A673 (cell line): ENCODE results near the gene CCDC159. TPM values are rescaled to one million over a fixed set of nuclear protein-coding genes. Genes with fewer than 3 reads are reported as not detected.

ENCODE experiments used
- BruUV-seq: library from RNA; stranded (reverse); fragments of 400-500 nt; replicated peaks from 2 replicates; lab custom pipeline; 2021; lab: Mats Ljungman, UMichigan
- CTCF ChIA-PET: fragments of 300-600 bp; sonication (Branson Sonifier 250); formaldehyde crosslinking; loops from one replicate; lab custom pipeline; 2022; ENCODE audit warnings: antibody characterized with exemption; lab: Charles Lee
- POLR2A ChIA-PET: fragments of 300-600 bp; sonication (Branson Sonifier 250); formaldehyde crosslinking; loops from one replicate; lab custom pipeline; 2022; ENCODE audit warnings: antibody characterized with exemption; ENCODE audit not compliant: low non-redundant PET; lab: Charles Lee
- DNase-seq: peaks from one replicate; pipeline ENCODE4 v3.0.0-alpha.2; 2015; ENCODE audit warnings: low spot score
- H3K27ac ChIP-seq: fragments of 200-600 bp; sonication (generic); 2 replicates; pipeline ENCODE4 v1.5.1; 2016; ENCODE audit warnings: mixed run types, low read depth, mild to moderate bottlenecking, mixed read lengths, antibody characterized with exemption, low read length; ENCODE audit not compliant: poor library complexity, severe bottlenecking
- H3K27me3 ChIP-seq: fragments of 200-600 bp; sonication (generic); replicated peaks from 2 replicates; pipeline ENCODE4 v1.6.1; 2017; ENCODE audit warnings: mixed run types, low read depth, mild to moderate bottlenecking, mixed read lengths, antibody characterized with exemption, low read length; ENCODE audit not compliant: insufficient read depth, poor library complexity
- H3K36me3 ChIP-seq: fragments of 200-600 bp; sonication (generic); 2 replicates; pipeline ENCODE4 v1.6.1; 2016; ENCODE audit warnings: mixed run types, mild to moderate bottlenecking, mixed read lengths, antibody characterized with exemption, low read length; ENCODE audit not compliant: insufficient read depth, poor library complexity, severe bottlenecking
- H3K4me1 ChIP-seq: fragments of 200-600 bp; sonication (generic); 2 replicates; pipeline ENCODE4 v1.6.1; 2017; ENCODE audit warnings: mixed run types, mild to moderate bottlenecking, mixed read lengths, antibody characterized with exemption, low read length; ENCODE audit not compliant: insufficient read depth, poor library complexity, severe bottlenecking
- H3K4me3 ChIP-seq: fragments of 200-600 bp; sonication (generic); 2 replicates; pipeline ENCODE4 v1.5.1; 2016; ENCODE audit warnings: low read depth, mixed run types, mild to moderate bottlenecking, mixed read lengths, low read length; ENCODE audit not compliant: poor library complexity, severe bottlenecking
- H3K9me3 ChIP-seq: fragments of 200-600 bp; sonication (generic); 2 replicates; pipeline ENCODE4 v1.6.1; 2016; ENCODE audit warnings: mixed run types, low read depth, mild to moderate bottlenecking, mixed read lengths, antibody characterized with exemption, low read length; ENCODE audit not compliant: poor library complexity, severe bottlenecking
- EZH2 ChIP-seq: fragments of 200-600 bp; sonication (generic); IDR thresholded peaks from 2 replicates; pipeline ENCODE4 v1.6.1; 2017; ENCODE audit warnings: borderline replicate concordance, low read depth, mild to moderate bottlenecking, mixed read lengths, antibody characterized with exemption, low read length; ENCODE audit not compliant: poor library complexity, severe bottlenecking
- intact Hi-C: fragments of 100-400 bp; cut with micrococcal nuclease; formaldehyde crosslinking; loops from one replicate; pipeline ENCODE4 v1.10.0; 2022; ENCODE audit not compliant: unreplicated experiment
- total RNA-seq: library from RNA; stranded (reverse); gene quantifications from 2 replicates; pipeline ENCODE4 v1.2.3, GENCODE V29; 2021
- TF ChIP-seq, protein P1 (sequence below): fragments of 300-800, 200-600 bp; sonication (generic); conservative IDR thresholded peaks from 2 replicates; pipeline ENCODE4 v1.5.1; 2017; ENCODE audit warnings: low read depth, mild to moderate bottlenecking, antibody characterized with exemption, low read length, moderate library complexity, mixed read lengths

CCDC159 gene
- total RNA-seq, 1 experiment from 2014 or later = 7.9 TPM

DNA sequence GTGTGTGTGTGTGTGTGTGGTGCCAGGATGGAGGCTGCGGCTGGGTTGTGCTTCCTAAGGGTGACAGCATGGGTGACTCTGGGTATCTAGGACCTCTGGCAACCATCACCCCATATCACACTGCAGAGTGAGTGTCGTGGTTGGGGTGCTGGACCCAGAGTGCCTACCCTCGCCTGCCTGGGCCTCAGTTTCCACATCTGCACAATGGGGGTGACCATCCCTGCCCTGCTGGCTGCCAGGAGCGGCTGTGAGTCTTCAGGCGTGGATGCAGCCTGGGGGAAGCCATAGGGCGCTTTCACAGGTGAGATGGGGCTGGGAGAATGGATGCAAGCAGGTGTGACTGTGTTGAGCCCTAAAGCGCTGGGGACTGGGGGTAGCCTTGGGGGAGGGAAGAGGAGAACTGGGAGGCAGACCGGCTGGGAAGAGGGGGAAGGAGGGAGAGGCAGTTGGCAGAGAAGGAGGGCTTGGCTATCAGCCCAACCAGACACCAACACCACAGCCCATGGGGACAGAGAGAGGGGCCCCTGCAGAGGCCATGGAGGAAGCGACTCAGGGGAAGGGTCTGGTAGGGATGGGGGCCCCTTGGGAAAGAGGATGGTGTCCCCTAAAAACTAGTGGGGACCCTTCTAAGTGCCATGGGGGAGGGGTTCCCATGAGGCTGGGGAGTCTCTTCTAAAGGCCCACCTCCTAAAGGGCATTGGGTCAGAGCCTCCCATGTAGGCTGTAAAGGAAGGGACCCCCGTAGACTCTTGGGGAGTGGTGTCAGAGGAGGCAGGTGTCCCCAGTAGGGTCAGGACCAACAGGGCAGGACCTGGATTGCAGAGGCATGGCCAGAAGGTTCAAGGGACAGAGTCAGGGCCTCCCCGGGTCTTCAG is 10.6 kb downstream of the CCDC159 start:
- no TSS peak for BruUV-seq
- TF ChIP-seq, protein P1, sequence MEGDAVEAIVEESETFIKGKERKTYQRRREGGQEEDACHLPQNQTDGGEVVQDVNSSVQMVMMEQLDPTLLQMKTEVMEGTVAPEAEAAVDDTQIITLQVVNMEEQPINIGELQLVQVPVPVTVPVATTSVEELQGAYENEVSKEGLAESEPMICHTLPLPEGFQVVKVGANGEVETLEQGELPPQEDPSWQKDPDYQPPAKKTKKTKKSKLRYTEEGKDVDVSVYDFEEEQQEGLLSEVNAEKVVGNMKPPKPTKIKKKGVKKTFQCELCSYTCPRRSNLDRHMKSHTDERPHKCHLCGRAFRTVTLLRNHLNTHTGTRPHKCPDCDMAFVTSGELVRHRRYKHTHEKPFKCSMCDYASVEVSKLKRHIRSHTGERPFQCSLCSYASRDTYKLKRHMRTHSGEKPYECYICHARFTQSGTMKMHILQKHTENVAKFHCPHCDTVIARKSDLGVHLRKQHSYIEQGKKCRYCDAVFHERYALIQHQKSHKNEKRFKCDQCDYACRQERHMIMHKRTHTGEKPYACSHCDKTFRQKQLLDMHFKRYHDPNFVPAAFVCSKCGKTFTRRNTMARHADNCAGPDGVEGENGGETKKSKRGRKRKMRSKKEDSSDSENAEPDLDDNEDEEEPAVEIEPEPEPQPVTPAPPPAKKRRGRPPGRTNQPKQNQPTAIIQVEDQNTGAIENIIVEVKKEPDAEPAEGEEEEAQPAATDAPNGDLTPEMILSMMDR = no peak
- TF ChIP-seq EZH2 = no peak
- Histone ChIP-seq H3K4me1 (no peaks in the 10 kb centered on the region), H3K9me3 (no peaks in the 10 kb centered on the region), H3K27ac (no peak overlapping the region), H3K4me3 (no peak overlapping the region), H3K36me3 (no peaks in the 10 kb centered on the region), H3K27me3 (no peaks in the 10 kb centered on the region)
- ChIA-PET CTCF (no interaction called here), POLR2A (no interaction called here)
- DNase-seq = no peak
- intact Hi-C loops = no loop called here

DNA sequence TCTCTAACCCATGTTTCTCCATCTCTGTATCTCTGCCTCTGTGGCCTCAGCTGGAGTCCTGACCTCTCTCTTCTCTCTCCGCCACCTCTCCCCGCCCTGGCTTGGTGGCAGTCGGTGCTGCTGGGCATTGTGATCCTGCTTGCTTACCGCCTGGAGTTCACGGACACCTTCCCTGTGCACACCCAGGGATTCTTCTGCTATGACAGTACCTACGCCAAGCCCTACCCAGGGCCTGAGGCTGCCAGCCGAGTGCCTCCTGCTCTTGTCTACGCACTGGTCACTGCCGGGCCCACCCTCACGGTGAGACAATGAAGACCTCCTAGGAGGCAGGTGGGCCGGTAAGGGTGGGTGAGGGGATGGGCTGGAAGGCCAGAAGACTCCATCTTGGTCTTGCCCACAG is 13.1 kb downstream of the CCDC159 start:
- TF ChIP-seq, protein P1 = no peak
- no peak for TF ChIP-seq EZH2
- Histone ChIP-seq H3K27ac (no peak overlapping the region), H3K4me1 (no peaks in the 10 kb centered on the region), H3K9me3 (no peaks in the 10 kb centered on the region), H3K36me3 (no peaks in the 10 kb centered on the region), H3K4me3 (no peak overlapping the region), H3K27me3 (no peaks in the 10 kb centered on the region)
- DNase-seq = no peak
- POLR2A ChIA-PET = no interaction called here
- no TSS peak for BruUV-seq
- CTCF ChIA-PET = no interaction called here
- intact Hi-C loops = no loop called here

DNA sequence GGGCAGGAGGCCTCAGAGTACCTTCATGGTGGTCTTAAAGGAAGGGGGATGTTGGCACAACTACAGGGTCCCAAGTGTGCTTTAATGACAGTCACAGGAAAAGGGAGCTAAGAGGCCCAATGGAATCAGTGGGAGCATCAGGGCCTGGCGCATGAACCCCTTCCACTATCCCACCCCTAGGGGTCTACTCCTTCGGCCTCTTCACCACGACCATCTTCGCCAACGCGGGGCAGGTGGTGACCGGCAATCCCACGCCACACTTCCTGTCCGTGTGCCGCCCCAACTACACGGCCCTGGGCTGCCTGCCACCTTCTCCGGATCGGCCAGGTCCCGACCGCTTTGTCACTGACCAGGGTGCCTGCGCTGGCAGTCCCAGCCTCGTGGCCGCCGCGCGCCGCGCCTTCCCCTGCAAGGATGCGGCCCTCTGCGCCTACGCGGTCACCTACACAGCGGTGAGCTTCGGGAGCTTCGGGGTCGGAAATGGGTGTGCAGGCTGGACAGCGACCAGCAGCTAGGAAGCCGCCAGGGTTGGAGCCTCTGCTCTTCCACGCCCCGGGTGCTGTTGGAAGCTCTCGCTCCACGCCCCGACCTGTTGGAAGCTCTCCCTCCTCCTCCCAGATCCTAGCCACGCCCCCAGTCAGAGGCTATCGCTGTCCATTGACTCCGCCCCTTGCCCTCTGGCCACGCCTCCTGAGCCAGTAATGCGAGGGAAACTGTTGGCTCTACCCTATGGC is 14.9 kb downstream of the CCDC159 start:
- intact Hi-C loops = no loop called here
- no peak for DNase-seq
- BruUV-seq = no TSS peak
- ChIA-PET CTCF (no interaction called here), POLR2A (no interaction called here)
- Histone ChIP-seq H3K4me3 (no peak overlapping the region), H3K36me3 (no peaks in the 10 kb centered on the region), H3K4me1 (no peaks in the 10 kb centered on the region), H3K27me3 (no peaks in the 10 kb centered on the region), H3K9me3 (no peaks in the 10 kb centered on the region), H3K27ac (no peak overlapping the region)
- TF ChIP-seq, protein P1 = no peak
- no peak for TF ChIP-seq EZH2
